Hepatocyte (in vitro differentiated cells): Measurements from ENCODE around the gene THAP5.

Experiments
- CTCF ChIP-seq: fragments of 200-600 bp; sonication (generic); IDR thresholded peaks from 2 replicates; pipeline ENCODE4 v1.5.1; 2016; ENCODE audit warnings: antibody characterized with exemption, mild to moderate bottlenecking; ENCODE audit not compliant: poor library complexity
- EZH2 ChIP-seq: fragments of 200-600 bp; sonication (generic); IDR thresholded peaks from 2 replicates; pipeline ENCODE4 v1.6.1; 2016; ENCODE audit warnings: antibody characterized with exemption, mild to moderate bottlenecking, borderline replicate concordance
- EZH2phosphoT487 ChIP-seq: fragments of 200-600 bp; sonication (generic); IDR thresholded peaks from one replicate; pipeline ENCODE4 v1.6.1; 2018; ENCODE audit warnings: antibody characterized with exemption, mild to moderate bottlenecking, low read depth, moderate library complexity; ENCODE audit not compliant: unreplicated experiment, severe bottlenecking

DNA sequence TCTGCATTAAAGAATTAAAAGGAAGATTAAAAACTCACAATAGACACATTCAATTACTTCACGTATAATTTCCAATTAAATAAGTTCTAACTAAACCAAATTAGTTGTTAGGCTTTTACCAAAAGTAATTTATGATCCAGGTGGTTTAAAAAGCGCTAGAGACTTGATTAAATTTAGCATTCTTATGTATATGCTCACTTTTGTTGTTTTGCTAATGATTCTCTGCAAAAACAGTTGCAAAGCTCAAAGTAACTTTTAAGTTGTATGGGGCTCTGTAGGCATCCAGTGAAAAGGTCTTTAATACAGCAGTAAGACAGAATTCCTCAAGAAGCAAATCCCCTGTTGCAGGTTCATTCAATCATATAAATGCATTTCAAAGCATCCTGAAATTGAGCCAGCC lies 28.0 kb downstream of the THAP5 start:
- TF ChIP-seq CTCF (no peak), EZH2phosphoT487 (no peak), EZH2 (no peak)
